Gastroesophageal sphincter (tissue), 3 donors: ENCODE results near the gene AHCTF1.

Experiments used
- CTCF ChIP-seq, 4 experiments: fragments of 200-600 bp in 2 of 4; fragments of 450-650 bp in 2 of 4; sonication (generic) in 1 of 4; IDR thresholded peaks; one replicate each; pipeline ENCODE4 v1.5.1; 2017 to 2019; ENCODE audit warnings: antibody characterized with exemption in 4 of 4, mild to moderate bottlenecking in 2 of 4, moderate library complexity in 2 of 4
- POLR2AphosphoS5 ChIP-seq: sonication (generic); formaldehyde crosslinking; IDR thresholded peaks from one replicate; pipeline ENCODE4 v1.6.1; 2017; ENCODE audit warnings: antibody characterized with exemption

- no peak for TF ChIP-seq CTCF (IDR thresholded peaks at IDR 0.05)
- TF ChIP-seq POLR2AphosphoS5: no peak
Observed at GRCh38 chr1:246860401-246860800, 71.3 kb downstream of the AHCTF1 start.
